Liver (tissue), 3 donors: ENCODE measurements around the gene CELF5.

ENCODE experiments used
- EGR1 ChIP-seq, 2 donors: IDR thresholded peaks; 2 replicates each; pipeline ENCODE4 v1.6.1; 2016 to 2018; ENCODE audit warnings: antibody characterized with exemption in 2 of 2, low read depth in 2 of 2
- GABPA ChIP-seq, 2 donors: IDR thresholded peaks in 1 of 2; conservative IDR thresholded peaks in 1 of 2; 2 replicates each; pipeline ENCODE4 v1.6.1; 2016; ENCODE audit warnings: antibody characterized with exemption in 2 of 2, mild to moderate bottlenecking in 1 of 2, moderate library complexity in 1 of 2
- RAD21 ChIP-seq, 2 donors: IDR thresholded peaks; 2 replicates each; pipeline ENCODE4 v1.6.1; 2016; ENCODE audit warnings: antibody characterized with exemption in 2 of 2, mild to moderate bottlenecking in 2 of 2
- TAF1 ChIP-seq: conservative IDR thresholded peaks from 2 replicates; pipeline ENCODE4 v1.6.1; 2016; ENCODE audit warnings: antibody characterized with exemption, mild to moderate bottlenecking
- TF ChIP-seq, protein P1 (sequence below): fragments of 150-350 bp; IDR thresholded peaks from 2 replicates; pipeline ENCODE4 v1.5.1; 2017; ENCODE audit warnings: improper control_type of control experiment, low read depth, low read length; ENCODE audit not compliant: missing input control
- donor health status: healthy.
- donor health status: healthy.

DNA sequence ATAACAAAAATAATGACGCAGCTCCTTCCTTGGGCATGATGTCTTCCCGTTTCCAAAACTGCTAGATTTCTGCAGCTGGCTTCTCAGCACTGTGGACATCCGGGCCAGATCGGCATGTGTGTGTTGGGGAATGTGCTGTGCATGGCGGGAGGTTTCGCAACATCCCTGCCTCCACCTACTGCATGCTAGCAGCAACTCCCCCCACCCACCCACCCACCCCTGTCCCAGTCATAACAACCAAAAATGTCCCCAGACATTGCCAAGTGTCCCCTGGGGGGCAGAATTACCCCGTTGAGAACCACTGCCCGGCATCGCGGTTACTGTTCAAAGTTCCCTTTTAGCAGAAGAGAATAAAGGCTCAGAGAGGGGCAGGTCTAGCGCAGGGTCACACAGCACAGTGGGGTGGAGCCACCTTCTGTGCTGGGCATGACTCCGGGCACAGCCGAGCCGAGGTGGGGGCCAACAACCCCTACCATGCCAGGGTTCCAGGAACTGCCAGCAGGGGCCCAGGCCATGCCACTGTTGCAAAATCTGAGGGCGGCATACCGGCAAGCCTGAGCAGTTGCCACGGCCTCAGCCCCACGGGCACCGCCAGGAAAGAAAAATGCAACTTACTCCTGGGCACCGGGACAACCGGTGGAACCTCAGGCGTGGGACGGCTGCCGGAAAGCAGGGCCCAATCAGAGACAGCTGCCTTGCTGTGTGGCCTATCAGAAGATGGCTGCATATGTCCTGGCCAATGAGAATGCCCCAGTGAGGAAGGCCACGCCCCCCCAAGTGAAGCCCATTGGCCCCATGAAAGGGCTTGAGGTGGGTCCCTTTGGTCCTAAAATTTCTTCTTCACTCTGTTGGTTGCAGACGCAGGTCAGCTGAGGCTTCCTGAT lies 119.4 kb downstream of the CELF5 start:
- TF ChIP-seq RAD21 (IDR thresholded peaks at IDR 0.05) (peak; percentile 63 to 70), EGR1 (IDR thresholded peaks at IDR 0.05; ENCODE audit: low read depth in 2 of 2) (peak in 1 of 2 donors; percentile 84), TAF1 (no peak), GABPA (IDR thresholded peaks at IDR 0.05 in 1 of 2, conservative IDR thresholded peaks at IDR 0.05 in 1 of 2) (peak in 1 of 2 donors; percentile 36)
- TF ChIP-seq, protein P1, sequence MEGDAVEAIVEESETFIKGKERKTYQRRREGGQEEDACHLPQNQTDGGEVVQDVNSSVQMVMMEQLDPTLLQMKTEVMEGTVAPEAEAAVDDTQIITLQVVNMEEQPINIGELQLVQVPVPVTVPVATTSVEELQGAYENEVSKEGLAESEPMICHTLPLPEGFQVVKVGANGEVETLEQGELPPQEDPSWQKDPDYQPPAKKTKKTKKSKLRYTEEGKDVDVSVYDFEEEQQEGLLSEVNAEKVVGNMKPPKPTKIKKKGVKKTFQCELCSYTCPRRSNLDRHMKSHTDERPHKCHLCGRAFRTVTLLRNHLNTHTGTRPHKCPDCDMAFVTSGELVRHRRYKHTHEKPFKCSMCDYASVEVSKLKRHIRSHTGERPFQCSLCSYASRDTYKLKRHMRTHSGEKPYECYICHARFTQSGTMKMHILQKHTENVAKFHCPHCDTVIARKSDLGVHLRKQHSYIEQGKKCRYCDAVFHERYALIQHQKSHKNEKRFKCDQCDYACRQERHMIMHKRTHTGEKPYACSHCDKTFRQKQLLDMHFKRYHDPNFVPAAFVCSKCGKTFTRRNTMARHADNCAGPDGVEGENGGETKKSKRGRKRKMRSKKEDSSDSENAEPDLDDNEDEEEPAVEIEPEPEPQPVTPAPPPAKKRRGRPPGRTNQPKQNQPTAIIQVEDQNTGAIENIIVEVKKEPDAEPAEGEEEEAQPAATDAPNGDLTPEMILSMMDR, result peak; percentile 29
